ENCODE results near the gene TOR3A.
"Not testable (repeated sequence)": the region's sequence is repeated elsewhere in the genome, so short reads cannot be mapped to it uniquely, and the experiment has no call there.

TOR3A gene

DNA sequence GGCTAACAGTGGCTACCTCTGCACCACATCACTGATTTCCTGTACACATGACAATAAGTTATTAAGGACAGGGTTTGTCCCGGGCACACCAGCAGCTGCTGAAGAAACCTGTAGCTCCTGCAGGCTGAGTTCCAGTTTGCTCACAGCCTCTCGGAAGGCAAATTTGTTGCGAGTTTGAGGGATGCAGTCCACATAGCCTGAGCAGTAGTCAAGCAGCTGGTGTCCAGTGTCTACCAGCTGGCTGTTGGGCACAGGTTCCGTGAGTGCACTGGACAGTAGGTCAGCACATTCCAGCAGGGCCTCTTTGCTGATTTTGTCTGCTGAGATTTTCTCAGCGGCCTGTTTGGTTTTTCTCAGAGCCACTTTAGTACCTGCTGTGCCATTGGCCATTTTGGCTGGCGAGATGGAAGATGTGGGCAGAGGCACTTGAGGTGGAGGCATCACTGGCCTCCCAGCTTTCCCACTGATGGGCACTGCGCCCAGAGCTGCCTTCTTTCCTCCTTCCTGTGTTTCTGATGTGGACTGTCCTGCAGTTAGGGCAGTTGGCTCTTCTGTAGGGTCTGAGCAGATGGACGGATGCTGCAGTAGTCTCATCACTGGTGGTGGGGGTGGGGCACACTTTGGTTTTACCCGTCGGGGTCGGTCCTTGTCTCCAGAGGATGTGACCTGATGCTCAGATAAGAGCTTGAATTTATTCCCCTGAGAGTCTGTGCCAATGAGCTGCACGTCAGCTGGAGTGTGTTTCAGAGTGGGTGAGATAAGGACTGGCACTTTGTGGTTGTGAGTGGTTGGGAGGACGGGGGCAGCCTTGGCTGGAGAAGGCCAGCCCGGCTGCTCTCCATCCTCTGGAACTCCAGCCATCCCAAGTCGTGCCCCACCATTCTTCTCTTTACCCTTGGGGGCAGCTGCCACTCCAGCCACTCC, 26.1 kb downstream of the TOR3A start:
- no peak for DNase-seq (ENCODE audit: low read depth, low spot score)

GRCh38 chr1:179108644-179109043, 26.8 kb downstream of the TOR3A start:
- DNase-seq (ENCODE audit: low read depth, low spot score), result no peak

- DNase-seq (ENCODE audit: low read depth, low spot score), result no peak
Observed at GRCh38 chr1:179115181-179115580, 33.3 kb downstream of the TOR3A start.

- no peak for DNase-seq (ENCODE audit: low read depth, low spot score)
Observed at GRCh38 chr1:179119513-179119912, 37.6 kb downstream of the TOR3A start.

GRCh38 chr1:179120736-179121135, 38.9 kb downstream of the TOR3A start:
- no peak for DNase-seq (ENCODE audit: low read depth, low spot score)

GRCh38 chr1:179121159-179121938, 39.5 kb downstream of the TOR3A start:
- DNase-seq (ENCODE audit: low read depth, low spot score), result peak; percentile 70

GRCh38 chr1:179124873-179125272, 43.0 kb downstream of the TOR3A start:
- peak; percentile 29 for DNase-seq (ENCODE audit: low read depth, low spot score)

GRCh38 chr1:179126338-179127060, 44.6 kb downstream of the TOR3A start:
- DNase-seq (ENCODE audit: low read depth, low spot score), result peak; percentile 85

DNA sequence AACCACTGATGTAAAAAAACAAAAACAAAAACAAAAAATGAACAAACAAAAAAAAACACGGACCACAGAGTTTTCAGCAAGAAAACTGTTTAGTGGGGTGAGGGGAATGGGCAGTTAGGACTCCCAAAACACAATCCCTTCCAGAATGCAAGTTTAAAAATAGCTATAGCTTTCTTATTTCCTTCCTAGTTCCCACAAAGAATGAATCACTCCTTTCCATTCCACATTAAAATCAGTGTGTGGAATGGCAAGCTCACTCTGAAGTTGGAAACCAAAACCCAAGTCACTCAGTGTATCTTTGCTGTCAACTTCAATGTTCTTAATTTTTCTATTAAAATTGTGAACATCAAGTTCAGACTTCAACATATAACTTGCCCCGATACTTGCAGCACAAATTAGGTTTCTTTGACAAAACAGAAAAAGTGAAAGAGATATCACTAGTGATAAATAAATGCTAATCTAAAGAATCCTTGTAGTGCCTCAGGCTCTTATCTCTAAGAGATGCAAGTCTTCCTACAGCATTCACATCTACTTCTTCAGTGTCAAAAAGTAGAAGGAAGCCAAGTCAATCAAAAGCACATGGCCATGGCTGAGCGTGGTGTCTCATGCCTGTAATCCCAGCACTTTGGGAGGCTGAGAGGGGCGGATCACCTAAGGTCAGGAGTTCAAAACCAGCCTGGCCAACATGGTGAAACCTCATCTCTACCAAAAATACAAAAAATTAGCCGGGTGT, 45.5 kb downstream of the TOR3A start:
- peak; percentile 69 for DNase-seq (ENCODE audit: low read depth, low spot score)

DNA sequence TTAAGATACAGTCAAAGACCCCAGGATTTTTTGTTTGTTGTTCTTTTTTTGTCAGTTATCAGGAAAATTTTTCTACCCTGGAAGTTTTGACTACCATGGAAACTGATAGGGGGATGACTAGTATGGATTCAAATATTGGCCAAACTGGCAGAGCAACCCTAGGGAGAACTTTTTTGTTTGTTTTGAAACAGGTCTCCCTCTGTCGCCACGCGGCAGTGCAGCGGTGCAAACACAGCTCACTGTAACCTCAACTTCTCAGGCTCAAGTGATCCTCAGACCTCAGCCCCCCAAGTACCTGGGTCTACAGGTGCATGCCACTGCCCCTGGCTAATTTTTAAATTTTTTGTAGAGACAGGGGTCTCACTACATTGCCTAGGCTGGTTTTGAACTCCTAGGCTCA, 46.6 kb downstream of the TOR3A start:
- DNase-seq (ENCODE audit: low read depth, low spot score), result no peak

DNA sequence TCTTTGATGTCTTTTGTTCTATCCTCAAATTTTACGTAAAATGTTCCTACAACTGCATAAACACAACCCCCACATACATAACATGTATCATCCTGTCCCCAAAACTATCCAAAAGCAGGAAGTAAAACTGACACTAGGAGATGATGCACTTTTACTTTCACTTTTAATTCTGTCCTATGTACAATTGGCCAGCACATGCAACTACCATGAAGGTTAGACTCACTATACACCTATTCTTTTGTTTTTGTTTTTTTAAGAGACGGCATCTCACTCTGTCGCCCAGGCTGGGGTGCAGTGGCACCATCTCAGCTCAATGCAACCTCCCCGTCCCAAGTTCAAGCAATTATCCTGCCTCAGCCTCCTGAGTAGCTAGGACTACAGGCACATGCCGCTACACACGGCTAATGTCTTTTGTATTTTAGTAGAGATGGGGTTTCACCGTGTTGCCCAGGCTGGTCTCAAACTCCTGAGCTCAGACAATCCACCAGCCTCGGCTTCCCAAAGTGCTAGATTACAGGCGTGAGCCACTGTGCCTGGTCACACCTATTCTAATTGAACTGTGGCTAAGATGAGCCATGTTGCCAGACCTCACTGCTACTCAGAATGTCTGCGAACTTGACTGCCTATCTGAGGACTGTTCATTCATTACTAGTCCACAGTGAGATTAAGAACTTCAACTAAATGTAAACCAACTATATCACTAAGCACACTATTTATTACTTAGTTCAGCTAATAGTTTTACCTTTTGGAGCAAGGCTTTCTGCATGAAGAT, 48.0 kb downstream of the TOR3A start:
- DNase-seq (ENCODE audit: low read depth, low spot score), result no peak

GRCh38 chr1:179135168-179135567, 53.3 kb downstream of the TOR3A start:
- DNase-seq (ENCODE audit: low read depth, low spot score), result not testable (repeated sequence)

- DNase-seq (ENCODE audit: low read depth, low spot score), result not testable (repeated sequence)
Observed at GRCh38 chr1:179135707-179136106, 53.8 kb downstream of the TOR3A start.

DNA sequence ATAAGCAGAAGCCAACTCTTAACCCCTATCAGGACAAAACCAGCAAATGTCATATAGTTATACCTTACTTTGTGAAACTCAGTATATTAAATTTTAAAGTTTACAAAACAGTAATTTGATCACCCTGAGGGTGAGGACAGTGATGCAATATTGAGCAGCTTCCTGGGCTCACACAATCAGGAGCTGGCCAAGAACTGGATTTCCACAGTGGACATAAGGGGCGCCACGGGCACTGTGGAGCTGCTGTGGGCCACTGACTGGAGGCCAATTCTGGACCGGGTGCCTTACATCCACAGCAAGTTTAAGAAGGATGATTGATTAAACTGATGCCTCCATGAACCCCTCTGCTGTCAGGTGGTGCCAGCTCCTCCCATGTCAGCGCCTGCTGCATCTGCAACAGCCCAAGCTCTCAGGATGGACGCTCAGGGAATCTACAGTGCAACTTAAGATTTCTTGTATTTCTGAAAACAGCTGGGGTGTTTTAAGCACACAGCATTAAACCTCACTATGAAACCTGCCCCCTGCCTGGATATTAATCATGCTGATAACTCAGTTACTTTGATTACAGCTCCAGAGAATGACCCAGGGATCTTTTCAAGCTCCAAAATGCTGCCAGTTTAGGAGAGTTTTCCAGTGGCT, 55.9 kb downstream of the TOR3A start:
- DNase-seq (ENCODE audit: low read depth, low spot score), result no peak

GRCh38 chr1:179138755-179139154, 56.9 kb downstream of the TOR3A start:
- not testable (repeated sequence) for DNase-seq (ENCODE audit: low read depth, low spot score)

DNA sequence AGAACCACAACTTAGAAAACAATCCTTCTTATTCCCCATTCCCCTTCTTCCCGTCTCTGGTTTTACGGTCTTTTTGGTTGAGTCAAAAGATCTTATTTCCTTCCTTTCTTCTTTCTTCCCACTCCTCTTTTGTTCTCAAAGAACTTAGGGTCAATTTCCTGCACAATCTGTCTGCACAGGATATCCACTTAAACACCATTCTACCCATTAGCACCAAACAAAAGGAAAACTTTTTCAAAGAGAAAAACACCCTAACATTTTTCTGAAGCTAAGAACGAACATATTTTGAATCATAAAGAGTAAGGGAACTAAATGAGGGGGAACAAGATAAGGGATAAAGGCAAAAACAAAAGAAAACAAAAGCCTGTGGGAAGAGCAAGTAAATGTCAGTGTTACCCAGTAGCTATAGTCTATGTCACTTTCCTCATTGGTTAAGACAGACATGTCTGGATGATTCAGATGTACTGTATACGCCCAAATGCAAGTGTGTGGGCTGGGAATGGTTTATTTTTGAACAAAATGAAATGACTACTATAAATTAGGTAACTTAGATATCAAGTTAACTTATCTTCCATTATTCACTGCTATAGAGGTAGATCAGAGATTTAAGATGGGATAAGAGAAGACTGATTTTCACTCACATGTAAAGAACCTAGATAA, 59.9 kb downstream of the TOR3A start:
- peak; percentile 65 for DNase-seq (ENCODE audit: low read depth, low spot score)

DNA sequence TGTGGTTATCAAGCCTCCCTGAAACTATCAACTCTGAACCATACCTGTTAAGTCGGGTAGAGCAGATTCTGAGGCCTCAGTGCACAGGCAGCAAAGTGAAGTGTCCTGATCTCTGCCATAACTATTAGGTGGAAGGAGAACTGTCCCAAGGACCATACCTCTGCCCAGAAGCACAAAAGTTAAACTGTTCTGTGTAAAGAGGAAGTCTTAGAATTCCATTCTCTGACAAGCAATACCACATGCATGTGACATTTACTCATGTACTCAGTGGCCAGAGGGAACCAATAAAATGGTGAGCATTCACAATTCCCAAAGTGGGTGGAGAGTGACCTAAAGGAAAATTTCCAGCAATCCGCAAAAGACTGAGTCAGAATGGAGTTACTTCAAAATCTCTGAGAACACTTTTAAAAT, 61.0 kb downstream of the TOR3A start:
- DNase-seq (ENCODE audit: low read depth, low spot score), result peak; percentile 96

DNA sequence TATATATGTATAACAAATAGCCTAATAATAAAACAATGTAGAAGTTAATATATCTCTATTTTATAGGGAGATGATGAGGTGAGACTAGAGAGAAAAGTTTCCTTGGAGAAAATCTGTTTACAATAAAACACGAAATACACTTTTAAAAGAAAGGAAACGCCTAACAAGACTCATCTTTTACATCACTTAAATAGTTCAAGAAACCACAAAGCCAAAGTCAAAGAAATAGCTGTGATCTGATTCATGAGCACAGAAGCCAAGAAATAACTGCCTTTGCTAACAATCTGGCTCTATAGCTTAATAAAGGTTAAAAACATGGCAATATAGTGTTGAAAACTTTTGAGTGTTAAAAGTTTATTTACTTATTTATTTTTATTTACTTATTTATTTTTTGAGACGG, 61.5 kb downstream of the TOR3A start:
- DNase-seq (ENCODE audit: low read depth, low spot score), result peak; percentile 87

DNA sequence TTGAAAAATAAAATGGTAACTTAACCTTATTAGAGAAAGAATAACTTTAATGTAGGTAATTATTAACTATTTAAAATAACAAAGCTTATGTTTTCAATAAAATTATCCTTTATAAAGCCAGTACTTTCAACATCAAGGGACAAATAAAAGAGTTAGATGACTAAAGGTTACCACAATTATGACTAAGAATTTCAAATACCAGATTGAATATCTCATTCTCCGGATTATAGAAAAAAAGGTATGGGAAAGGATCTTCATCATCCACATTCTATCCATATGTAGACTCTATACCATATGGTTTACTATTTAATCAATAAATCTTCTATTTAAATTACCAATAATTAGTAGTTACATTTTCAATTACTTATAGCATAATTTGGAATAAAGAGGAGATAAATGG, 62.8 kb downstream of the TOR3A start:
- no peak for DNase-seq (ENCODE audit: low read depth, low spot score)

All from astrocyte of the hippocampus (primary cell).